Measurements from ENCODE around the gene TRIP13.

DNA sequence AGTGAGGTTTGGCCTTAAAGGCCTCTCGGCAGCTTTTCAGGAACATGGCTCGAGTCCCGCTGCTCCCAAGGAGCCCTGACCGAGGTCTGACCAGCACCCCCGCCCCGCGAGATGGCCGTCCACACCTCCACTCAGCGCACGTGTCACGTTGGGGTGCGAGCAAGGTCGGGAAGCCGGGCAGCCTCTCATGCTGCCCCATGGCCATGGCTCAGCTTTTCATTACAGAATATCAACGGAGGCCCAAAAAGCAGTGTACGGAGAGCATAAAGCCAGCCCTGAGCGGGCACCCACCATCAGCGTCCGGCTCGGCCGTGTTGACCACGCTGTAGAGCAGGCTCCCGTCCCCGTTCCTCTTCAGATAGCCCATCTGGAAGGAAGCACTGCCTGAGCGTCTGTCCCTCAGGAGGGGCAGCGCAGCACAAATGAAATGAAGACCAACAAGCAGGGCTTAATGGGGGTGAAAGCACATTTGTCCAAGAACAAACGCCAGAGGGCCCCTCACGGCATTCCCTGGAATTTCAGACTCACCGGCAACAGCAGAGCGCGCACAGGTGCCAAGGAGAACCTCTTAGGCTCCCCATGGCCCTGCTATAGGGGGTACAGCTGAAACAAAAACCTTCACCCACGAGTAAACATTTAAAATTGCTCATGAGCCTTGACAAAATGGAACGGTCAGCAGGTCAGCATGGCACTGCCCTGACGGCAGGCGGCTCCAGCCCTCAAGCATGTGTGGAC, 11.7 kb upstream of the TRIP13 start:
- TF ChIP-seq POLR2AphosphoS5 (IDR thresholded peaks at IDR 0.05; ENCODE audit: low read depth, low read length) (no peak), POLR2A (IDR thresholded peaks at IDR 0.05; ENCODE audit: low read depth, low read length) (no peak)
